Testis (tissue), 3 donors: Measurements from ENCODE around the gene KIF12. TPM values are rescaled to one million over a fixed set of nuclear protein-coding genes. Genes with fewer than 3 reads are reported as not detected.

Experiments
- DNase-seq: peaks from one replicate; pipeline ENCODE4 v3.0.0-alpha.2; 2019
- H3K27ac ChIP-seq, 2 donors: fragments of 200-600 bp; sonication (generic); one replicate each; pipeline ENCODE4 v1.5.1; 2019
- H3K27me3 ChIP-seq: fragments of 200-600 bp; sonication (generic); one replicate; pipeline ENCODE4 v1.5.1; 2019
- H3K36me3 ChIP-seq: fragments of 200-600 bp; sonication (generic); one replicate; pipeline ENCODE4 v1.5.1; 2017; ENCODE audit warnings: low read depth; ENCODE audit errors: missing control alignments
- H3K4me1 ChIP-seq: fragments of 200-600 bp; sonication (generic); one replicate; pipeline ENCODE4 v1.5.1; 2019
- H3K4me3 ChIP-seq, 2 donors: fragments of 200-600 bp; sonication (generic); one replicate each; pipeline ENCODE4 v1.5.1; 2017 to 2019
- H3K9me3 ChIP-seq: fragments of 200-600 bp; sonication (generic); one replicate; pipeline ENCODE4 v1.5.1; 2017
- CTCF ChIP-seq, 3 experiments: fragments of 450-650 bp in 2 of 3; fragments of 200-600 bp in 1 of 3; sonication (generic) in 1 of 3; IDR thresholded peaks; one replicate each; pipeline ENCODE4 v1.5.1; 2016 to 2019; ENCODE audit warnings: antibody characterized with exemption in 3 of 3, mild to moderate bottlenecking in 2 of 3, moderate library complexity in 1 of 3
- POLR2A ChIP-seq: fragments of 450-650 bp; IDR thresholded peaks from one replicate; pipeline ENCODE4 v1.6.1; 2017; ENCODE audit warnings: antibody characterized with exemption, mild to moderate bottlenecking, moderate library complexity
- WGBS, 2 donors: methylation state at CpG; one replicate each; pipeline ENCODE4 v1.1.5; 2018; 5-methylcytosine and 5-hydroxymethylcytosine counted together
- intact Hi-C: fragments of 100-400 bp; cut with DNase I; formaldehyde crosslinking; loops from one replicate; pipeline ENCODE4 v1.15.1; 2023; ENCODE audit warnings: low total_unique reads
- polyA plus RNA-seq: library from polyadenylated mRNA; stranded (reverse); fragments of 350-450 nt; fragmentation: Illumina TruSeq; extraction: RNeasy Lipid Tissue Mini Kit (QIAGEN cat#74804); gene quantifications from one replicate; pipeline ENCODE4 v1.2.3, GENCODE V29; 2014; ENCODE audit warnings: low read depth, low replicate concordance; ENCODE audit not compliant: insufficient read depth
- total RNA-seq, 2 donors: library from RNA; depleted of rRNA; stranded (reverse); fragments of >200 nt; gene quantifications; one replicate each; pipeline ENCODE4 v1.2.3, GENCODE V29; 2016

Gene KIF12
- total and polyA plus RNA-seq, 3 donors from 2014 or later: 5.4 to 9.2 (median 7.1) TPM

DNA sequence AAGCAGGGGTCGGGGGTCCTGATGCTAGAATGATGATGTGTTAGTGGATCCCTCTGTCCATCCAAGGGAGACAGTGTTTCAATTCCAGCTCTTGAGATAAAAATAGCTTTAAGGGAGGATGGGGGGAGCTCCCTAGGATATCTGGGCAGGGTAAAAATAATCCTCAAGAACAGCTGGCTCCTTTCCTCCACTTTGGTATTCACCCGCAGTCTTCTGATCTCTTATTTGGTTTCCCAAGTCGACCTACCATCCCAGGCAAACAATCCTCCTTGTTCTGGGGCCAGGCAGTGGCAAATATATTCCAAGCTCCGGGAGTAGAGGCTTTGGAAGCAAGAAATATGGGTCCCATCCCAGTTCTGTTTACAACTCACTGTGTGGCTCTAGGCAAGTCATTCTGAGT, 41.8 kb upstream of the KIF12 start:
- H3K4me3 ChIP-seq: no peak overlapping the region
- no peaks in the 10 kb centered on the region for H3K36me3 ChIP-seq
- no peak for DNase-seq
- TF ChIP-seq CTCF (IDR thresholded peaks at IDR 0.05): no peak
- TF ChIP-seq POLR2A: no peak
- peaks cover 13% of the 10 kb centered on the region for H3K4me1 ChIP-seq
- no peak overlapping the region for H3K27ac ChIP-seq
- no peaks in the 10 kb centered on the region for H3K27me3 ChIP-seq
- intact Hi-C loops: no loop called here
- no peaks in the 10 kb centered on the region for H3K9me3 ChIP-seq
- 58 to 65% methylated on average over 4 of the region's 4 CpGs for WGBS, 2 donors

DNA sequence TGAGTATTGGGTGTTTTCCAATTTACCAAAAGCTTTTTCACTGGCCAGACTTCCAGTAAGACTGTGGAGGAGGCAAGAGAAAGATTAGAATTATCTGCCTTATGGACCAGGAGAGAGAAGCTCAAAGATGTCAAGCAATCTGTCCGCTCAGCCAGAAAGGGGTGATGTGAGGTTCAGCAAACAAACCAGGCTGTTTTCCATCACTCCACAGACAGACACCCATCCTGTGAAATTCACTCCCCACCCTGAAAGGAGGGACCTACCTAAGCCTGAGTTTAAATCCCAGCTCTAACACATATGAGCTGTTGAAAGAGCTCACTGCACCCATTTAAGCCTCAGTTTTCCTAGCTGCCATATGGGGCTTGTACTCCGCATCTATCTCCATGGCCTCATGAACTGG, 41.3 kb upstream of the KIF12 start:
- TF ChIP-seq CTCF (IDR thresholded peaks at IDR 0.05) (no peak), POLR2A (no peak)
- H3K36me3 ChIP-seq: no peaks in the 10 kb centered on the region
- WGBS, 2 donors: 78 to 93% methylated on average over 2 of the region's 2 CpGs
- H3K27me3 ChIP-seq: no peaks in the 10 kb centered on the region
- no peaks in the 10 kb centered on the region for H3K9me3 ChIP-seq
- intact Hi-C loops: no loop called here
- H3K4me3 ChIP-seq: no peak overlapping the region
- no peak for DNase-seq
- no peak overlapping the region for H3K27ac ChIP-seq
- peaks cover 13% of the 10 kb centered on the region for H3K4me1 ChIP-seq

DNA sequence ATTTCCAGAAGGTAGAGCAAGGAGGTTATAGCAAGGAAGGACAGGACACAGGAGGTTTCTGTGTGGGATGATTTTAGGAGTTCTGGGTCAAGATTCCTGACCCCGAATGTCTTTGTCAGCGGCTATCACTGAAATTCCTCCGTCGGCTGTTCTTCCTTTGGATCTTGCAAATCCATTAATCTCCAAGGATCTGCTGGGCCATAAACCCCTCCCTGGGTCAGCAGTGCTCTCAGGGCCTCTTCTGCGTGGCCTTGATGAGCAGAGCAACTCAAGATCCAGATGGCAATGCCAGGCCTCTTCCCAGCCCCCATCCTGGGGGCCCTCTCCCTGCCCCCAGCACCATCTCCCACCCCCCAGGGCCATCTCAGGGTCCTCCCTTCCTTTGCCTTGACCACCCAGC, 40.0 kb upstream of the KIF12 start:
- H3K4me3 ChIP-seq: no peak overlapping the region
- no peaks in the 10 kb centered on the region for H3K27me3 ChIP-seq
- WGBS, 2 donors: 87% methylated on average over 5 of the region's 5 CpGs
- intact Hi-C loops: no loop called here
- TF ChIP-seq POLR2A: no peak
- TF ChIP-seq CTCF (IDR thresholded peaks at IDR 0.05): no peak
- no peaks in the 10 kb centered on the region for H3K9me3 ChIP-seq
- H3K4me1 ChIP-seq: peaks cover 13% of the 10 kb centered on the region
- DNase-seq: no peak
- H3K27ac ChIP-seq: no peak overlapping the region
- H3K36me3 ChIP-seq: no peaks in the 10 kb centered on the region

GRCh38 chr9:114138552-114138971, 39.5 kb upstream of the KIF12 start:
- intact Hi-C loops: no loop called here
- no peak for DNase-seq
- Histone ChIP-seq H3K9me3 (no peaks in the 10 kb centered on the region), H3K4me3 (no peak overlapping the region), H3K27me3 (no peaks in the 10 kb centered on the region), H3K4me1 (peaks cover 13% of the 10 kb centered on the region), H3K27ac (no peak overlapping the region), H3K36me3 (no peaks in the 10 kb centered on the region)
- TF ChIP-seq POLR2A: no peak
- no peak for TF ChIP-seq CTCF (IDR thresholded peaks at IDR 0.05)
- 77 to 84% methylated on average over 8 of the region's 8 CpGs for WGBS, 2 donors

- Histone ChIP-seq H3K27ac (no peak overlapping the region), H3K4me3 (no peak overlapping the region), H3K9me3 (no peaks in the 10 kb centered on the region), H3K4me1 (peaks cover 13% of the 10 kb centered on the region), H3K27me3 (no peaks in the 10 kb centered on the region), H3K36me3 (no peaks in the 10 kb centered on the region)
- whole genome bisulfite sequencing, 2 donors: 92 to 93% methylated on average over 6 of the region's 6 CpGs
- intact Hi-C loops: no loop called here
- TF ChIP-seq CTCF (IDR thresholded peaks at IDR 0.05) (no peak), POLR2A (no peak)
- no peak for DNase-seq
These were observed 38.7 kb upstream of the KIF12 start for GRCh38 chr9:114137831-114138230.
